OCI-LY1 (cell line): Measurements from ENCODE around the gene PTPN5.

Source experiments
- H2AFZ ChIP-seq: fragments of 200-600 bp; sonication (generic), shearing (Covaris generic); 2 replicates; pipeline ENCODE4 v1.6.0; 2014; ENCODE audit warnings: antibody characterized with exemption, mild to moderate bottlenecking, low read length
- H3F3A ChIP-seq: fragments of 200-600 bp; sonication (generic), shearing (Covaris generic); 2 replicates; pipeline ENCODE4 v1.6.0; 2014; ENCODE audit warnings: mild to moderate bottlenecking, antibody characterized with exemption, low read length, moderate library complexity; ENCODE audit not compliant: insufficient read depth
- H3K27ac ChIP-seq: fragments of 200-600 bp; sonication (generic); 2 replicates; pipeline ENCODE4 v1.5.1; 2014; ENCODE audit warnings: low read length, mixed run types, mild to moderate bottlenecking, low read depth; ENCODE audit not compliant: poor library complexity, severe bottlenecking
- H3K27me3 ChIP-seq: fragments of 200-600 bp; sonication (generic); 2 replicates; pipeline ENCODE4 v1.6.0; 2014; ENCODE audit warnings: antibody characterized with exemption, mild to moderate bottlenecking, low read length, moderate library complexity; ENCODE audit not compliant: insufficient read depth
- H3K36me3 ChIP-seq: fragments of 200-600 bp; sonication (generic); 2 replicates; pipeline ENCODE4 v1.6.1; 2014; ENCODE audit warnings: mild to moderate bottlenecking, antibody characterized with exemption, low read length, moderate library complexity, mixed read lengths; ENCODE audit not compliant: insufficient read depth
- H3K4me1 ChIP-seq: fragments of 200-600 bp; sonication (generic); 2 replicates; pipeline ENCODE4 v1.5.1; 2014; ENCODE audit warnings: mild to moderate bottlenecking, low read length, moderate library complexity; ENCODE audit not compliant: insufficient read depth, severe bottlenecking
- H3K4me2 ChIP-seq: fragments of 200-600 bp; sonication (generic), shearing (Covaris generic); 2 replicates; pipeline ENCODE4 v1.6.1; 2014; ENCODE audit warnings: low read length
- H3K4me3 ChIP-seq: fragments of 200-600 bp; sonication (generic); 2 replicates; pipeline ENCODE4 v1.5.1; 2014; ENCODE audit warnings: low read length, low read depth, mild to moderate bottlenecking, mixed read lengths; ENCODE audit not compliant: poor library complexity, severe bottlenecking
- H3K79me2 ChIP-seq: fragments of 200-600 bp; shearing (Covaris generic); 2 replicates; pipeline ENCODE4 v1.6.1; 2016; ENCODE audit warnings: mixed run types, low read length, mixed read lengths; ENCODE audit not compliant: insufficient read depth
- H3K9ac ChIP-seq: fragments of 200-600 bp; sonication (generic), shearing (Covaris generic); 2 replicates; pipeline ENCODE4 v1.6.1; 2014; ENCODE audit warnings: mild to moderate bottlenecking, low read length, mixed read lengths
- H3K9me2 ChIP-seq: fragments of 200-600 bp; sonication (generic), shearing (Covaris generic); 2 replicates; pipeline ENCODE4 v1.6.1; 2014; ENCODE audit warnings: low read depth, mild to moderate bottlenecking, low read length, mixed read lengths
- H3K9me3 ChIP-seq: fragments of 200-600 bp; shearing (Covaris generic); 2 replicates; pipeline ENCODE4 v1.6.1; 2014; ENCODE audit warnings: low read length, mixed read lengths
- H4K20me1 ChIP-seq: fragments of 200-600 bp; sonication (generic), shearing (Covaris generic); 2 replicates; pipeline ENCODE4 v1.6.0; 2016; ENCODE audit warnings: mild to moderate bottlenecking, low read length; ENCODE audit not compliant: insufficient read depth
- EZH2 ChIP-seq: fragments of 200-600 bp; sonication (generic), shearing (Covaris generic); IDR thresholded peaks from 2 replicates; pipeline ENCODE4 v1.8.0; 2017; ENCODE audit warnings: borderline replicate concordance, mixed run types, mild to moderate bottlenecking, antibody characterized with exemption, low read length, moderate library complexity, mixed read lengths
- TF ChIP-seq, protein P1 (sequence below): fragments of 200-600 bp; sonication (generic), shearing (Covaris generic); IDR thresholded peaks from 2 replicates; pipeline ENCODE4 v1.5.1; 2017; ENCODE audit warnings: mild to moderate bottlenecking, antibody characterized with exemption, low read length, moderate library complexity, mixed read lengths

PTPN5 gene

GRCh38 chr11:18770479-18771125, 21.0 kb downstream of the PTPN5 start:
- Histone ChIP-seq H3K4me1 (no peaks in the 10 kb centered on the region), H3K9ac (no peak overlapping the region), H3K4me3 (no peak overlapping the region), H3K27ac (no peak overlapping the region), H3K4me2 (no peak overlapping the region), H3K27me3 (0 out of 2 replicates have a peak, but pooled peaks cover 5% of the 10 kb centered on the region), H2AFZ (no peak overlapping the region), H4K20me1 (no peaks in the 10 kb centered on the region), H3F3A (no peaks in the 10 kb centered on the region), H3K9me2 (no peaks in the 10 kb centered on the region), H3K79me2 (no peaks in the 10 kb centered on the region), H3K9me3 (no peaks in the 10 kb centered on the region), H3K36me3 (no peaks in the 10 kb centered on the region)
- TF ChIP-seq, protein P1, sequence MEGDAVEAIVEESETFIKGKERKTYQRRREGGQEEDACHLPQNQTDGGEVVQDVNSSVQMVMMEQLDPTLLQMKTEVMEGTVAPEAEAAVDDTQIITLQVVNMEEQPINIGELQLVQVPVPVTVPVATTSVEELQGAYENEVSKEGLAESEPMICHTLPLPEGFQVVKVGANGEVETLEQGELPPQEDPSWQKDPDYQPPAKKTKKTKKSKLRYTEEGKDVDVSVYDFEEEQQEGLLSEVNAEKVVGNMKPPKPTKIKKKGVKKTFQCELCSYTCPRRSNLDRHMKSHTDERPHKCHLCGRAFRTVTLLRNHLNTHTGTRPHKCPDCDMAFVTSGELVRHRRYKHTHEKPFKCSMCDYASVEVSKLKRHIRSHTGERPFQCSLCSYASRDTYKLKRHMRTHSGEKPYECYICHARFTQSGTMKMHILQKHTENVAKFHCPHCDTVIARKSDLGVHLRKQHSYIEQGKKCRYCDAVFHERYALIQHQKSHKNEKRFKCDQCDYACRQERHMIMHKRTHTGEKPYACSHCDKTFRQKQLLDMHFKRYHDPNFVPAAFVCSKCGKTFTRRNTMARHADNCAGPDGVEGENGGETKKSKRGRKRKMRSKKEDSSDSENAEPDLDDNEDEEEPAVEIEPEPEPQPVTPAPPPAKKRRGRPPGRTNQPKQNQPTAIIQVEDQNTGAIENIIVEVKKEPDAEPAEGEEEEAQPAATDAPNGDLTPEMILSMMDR, result no peak
- TF ChIP-seq EZH2, result no peak

GRCh38 chr11:18769802-18770456, 21.7 kb downstream of the PTPN5 start:
- H3K9me2 ChIP-seq, result no peaks in the 10 kb centered on the region
- no peaks in the 10 kb centered on the region for H3F3A ChIP-seq
- no peaks in the 10 kb centered on the region for H3K79me2 ChIP-seq
- H3K4me3 ChIP-seq, result no peak overlapping the region
- H3K27ac ChIP-seq, result no peak overlapping the region
- no peak overlapping the region for H3K4me2 ChIP-seq
- H3K27me3 ChIP-seq, result 0 out of 2 replicates have a peak, but pooled peaks cover 5% of the 10 kb centered on the region
- no peaks in the 10 kb centered on the region for H3K9me3 ChIP-seq
- H3K9ac ChIP-seq, result no peak overlapping the region
- no peaks in the 10 kb centered on the region for H4K20me1 ChIP-seq
- H3K36me3 ChIP-seq, result no peaks in the 10 kb centered on the region
- no peaks in the 10 kb centered on the region for H3K4me1 ChIP-seq
- TF ChIP-seq, protein P1, result no peak
- no peak for TF ChIP-seq EZH2
- no peak overlapping the region for H2AFZ ChIP-seq

DNA sequence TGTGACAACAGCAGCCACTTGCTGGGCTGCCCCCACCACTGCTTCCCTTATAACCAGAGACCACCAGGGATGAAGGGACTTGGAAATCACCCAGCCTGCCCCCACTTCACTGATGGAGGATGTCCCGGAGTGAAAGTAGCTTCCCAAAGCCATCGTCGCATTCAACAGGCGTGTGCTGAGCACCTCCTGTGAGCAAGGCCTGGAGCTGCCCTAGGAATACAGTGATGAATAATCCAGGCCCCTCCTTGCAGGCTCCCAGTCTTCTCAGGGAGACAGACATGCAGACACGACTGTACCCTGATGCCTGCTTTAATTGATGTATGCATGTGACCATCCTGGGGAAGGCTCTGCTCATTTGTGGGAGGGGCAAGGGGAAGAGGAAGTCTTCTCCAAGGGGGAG, 22.6 kb downstream of the PTPN5 start:
- H3K4me2 ChIP-seq, result no peak overlapping the region
- H3K27ac ChIP-seq, result no peak overlapping the region
- no peaks in the 10 kb centered on the region for H3K9me2 ChIP-seq
- H3K4me1 ChIP-seq, result no peaks in the 10 kb centered on the region
- H3K27me3 ChIP-seq, result 0 out of 2 replicates have a peak, but pooled peaks cover 5% of the 10 kb centered on the region
- no peak overlapping the region for H3K9ac ChIP-seq
- no peaks in the 10 kb centered on the region for H3K36me3 ChIP-seq
- no peaks in the 10 kb centered on the region for H3K79me2 ChIP-seq
- TF ChIP-seq, protein P1, result no peak
- no peak for TF ChIP-seq EZH2
- H2AFZ ChIP-seq, result no peak overlapping the region
- no peaks in the 10 kb centered on the region for H4K20me1 ChIP-seq
- H3F3A ChIP-seq, result no peaks in the 10 kb centered on the region
- no peak overlapping the region for H3K4me3 ChIP-seq
- no peaks in the 10 kb centered on the region for H3K9me3 ChIP-seq
